CD4-positive, alpha-beta T cell (primary cell): ENCODE data around the gene CEP85L. TPM values are rescaled to one million over a fixed set of nuclear protein-coding genes. Genes with fewer than 3 reads are reported as not detected.
A peak's percentile ranks its signal among the peaks of the same experiment; 100 is the strongest.

Source experiments
- ATAC-seq: fragments of 200-7000 bp; cut with Tn5 transposase; one replicate; pipeline ENCODE4 v1.10.0; 2022; ENCODE audit warnings: mild to moderate bottlenecking; ENCODE audit not compliant: poor library complexity
- CTCF ChIA-PET: fragments of 350-600 bp; sonication (Branson Sonifier 250); formaldehyde crosslinking; loops from one replicate; lab custom pipeline; 2021; ENCODE audit warnings: antibody characterized with exemption, inconsistent platforms; lab: Charles Lee
- POLR2A ChIA-PET: fragments of 350-600 bp; sonication (Branson Sonifier 250); formaldehyde crosslinking; loops from one replicate; lab custom pipeline; 2021; ENCODE audit warnings: antibody characterized with exemption, inconsistent platforms; lab: Charles Lee
- DNase-seq, 14 experiments: peaks; one replicate each; pipeline ENCODE4 v3.0.0-alpha.2; 2013 to 2020; ENCODE audit warnings: mixed read lengths in 2 of 14
- H3K27ac ChIP-seq, 2 donors: one replicate each; pipeline versions ENCODE4 v1.5.1 to v1.7.0; 2013; ENCODE audit warnings: low read length in 2 of 2, low read depth in 1 of 2, mild to moderate bottlenecking in 1 of 2
- H3K27me3 ChIP-seq, 2 experiments: 1 replicate in 1 of 2; 2 replicates in 1 of 2; pipeline versions ENCODE4 v1.6.1 to v1.7.0; 2013; ENCODE audit warnings: low read length in 2 of 2, control low read depth in 1 of 2, mild to moderate bottlenecking in 1 of 2, moderate library complexity in 1 of 2; ENCODE audit not compliant: insufficient read depth in 2 of 2, control insufficient read depth in 1 of 2
- H3K36me3 ChIP-seq: one replicate; pipeline ENCODE4 v1.6.1; 2013; ENCODE audit warnings: low read length, control low read depth; ENCODE audit not compliant: insufficient read depth
- H3K4me1 ChIP-seq: one replicate; pipeline ENCODE4 v1.6.1; 2013; ENCODE audit warnings: low read length, control low read depth; ENCODE audit not compliant: insufficient read depth
- H3K4me3 ChIP-seq: one replicate; pipeline ENCODE4 v1.5.1; 2013; ENCODE audit warnings: mild to moderate bottlenecking, low read length, moderate library complexity
- H3K9me3 ChIP-seq, 2 experiments: 1 replicate in 1 of 2; 2 replicates in 1 of 2; pipeline versions ENCODE4 v1.6.1 to v1.7.0; 2013; ENCODE audit warnings: low read length in 2 of 2, mild to moderate bottlenecking in 2 of 2, control low read depth in 1 of 2, moderate library complexity in 1 of 2; ENCODE audit not compliant: control insufficient read depth in 1 of 2, insufficient read depth in 1 of 2
- H3K27ac Mint-ChIP-seq: one replicate; pipeline ENCODE4 v1.8.0; 2020; ENCODE audit warnings: mixed read lengths
- H3K27me3 Mint-ChIP-seq: one replicate; pipeline ENCODE4 v1.8.0; 2021; ENCODE audit warnings: mixed read lengths
- H3K36me3 Mint-ChIP-seq: one replicate; pipeline ENCODE4 v1.8.0; 2021; ENCODE audit warnings: low read depth, mixed read lengths
- H3K4me1 Mint-ChIP-seq: one replicate; pipeline ENCODE4 v1.8.0; 2021; ENCODE audit warnings: low read depth, mixed read lengths
- H3K4me3 Mint-ChIP-seq: one replicate; pipeline ENCODE4 v1.8.0; 2020; ENCODE audit warnings: mild to moderate bottlenecking, mixed read lengths
- H3K9me3 Mint-ChIP-seq: one replicate; pipeline ENCODE4 v1.8.0; 2020; ENCODE audit warnings: mixed read lengths
- intact Hi-C, 2 experiments: fragments of 100-400 bp; cut with DNase I in 1 of 2; cut with micrococcal nuclease in 1 of 2; formaldehyde crosslinking; loops; one replicate each; pipeline versions ENCODE4 v1.15.1 to v1.9.0; 2023 to 2025; cut with DNase I, micrococcal nuclease
- total RNA-seq, 174 experiments: library from RNA in 2 of 174; stranded (reverse) in 2 of 174; gene quantifications; one replicate each; pipeline ENCODE4 v1.2.3 and lab custom pipeline; 2021 to 2026
- TF ChIP-seq, protein P1 (sequence below): fragments of 200-600 bp; IDR thresholded peaks from one replicate; pipeline ENCODE4 v1.8.0; 2022; ENCODE audit warnings: antibody characterized with exemption, mild to moderate bottlenecking

The CEP85L gene
- total RNA-seq, 2 experiments from 2014 or later = 76.2 to 80.7 TPM

DNA sequence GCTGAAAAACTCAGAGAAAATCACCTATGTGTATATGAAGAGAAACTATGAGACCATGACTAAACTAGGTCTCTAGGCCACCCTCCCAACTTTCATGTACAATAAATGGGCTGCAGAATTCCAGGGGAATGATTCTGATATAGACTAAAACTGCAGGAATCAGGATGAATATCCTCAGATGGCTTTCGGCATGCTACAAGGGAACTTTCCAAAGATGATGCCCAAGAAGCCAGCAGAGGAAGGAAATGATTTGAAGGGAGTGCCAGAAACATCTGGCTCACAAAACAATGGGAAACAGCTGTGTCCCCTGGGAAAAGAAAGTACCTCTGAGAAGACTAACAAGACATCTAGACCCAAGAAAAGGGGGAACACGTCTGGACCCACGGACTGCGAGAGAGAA, 62.2 kb downstream of the CEP85L start:
- Histone ChIP-seq H3K4me1 (peaks cover 4% of the 10 kb centered on the region), H3K9me3 (no peaks in the 10 kb centered on the region), H3K27me3 (no peaks in the 10 kb centered on the region), H3K4me3 (no peak overlapping the region), H3K27ac (no peak overlapping the region), H3K36me3 (peaks cover 13% of the 10 kb centered on the region)
- no peaks in the 10 kb centered on the region for H3K9me3 Mint-ChIP-seq
- ATAC-seq (no peak), DNase-seq (no peak)
- peaks cover 78% of the 10 kb centered on the region for H3K4me1 Mint-ChIP-seq
- intact Hi-C loops = no loop called here
- ChIA-PET POLR2A (no interaction called here), CTCF (no interaction called here)
- no peaks in the 10 kb centered on the region for H3K27me3 Mint-ChIP-seq
- H3K36me3 Mint-ChIP-seq = peaks cover 90% of the 10 kb centered on the region
- peak overlapping the region; percentile 48 for H3K27ac Mint-ChIP-seq
- TF ChIP-seq, protein P1, sequence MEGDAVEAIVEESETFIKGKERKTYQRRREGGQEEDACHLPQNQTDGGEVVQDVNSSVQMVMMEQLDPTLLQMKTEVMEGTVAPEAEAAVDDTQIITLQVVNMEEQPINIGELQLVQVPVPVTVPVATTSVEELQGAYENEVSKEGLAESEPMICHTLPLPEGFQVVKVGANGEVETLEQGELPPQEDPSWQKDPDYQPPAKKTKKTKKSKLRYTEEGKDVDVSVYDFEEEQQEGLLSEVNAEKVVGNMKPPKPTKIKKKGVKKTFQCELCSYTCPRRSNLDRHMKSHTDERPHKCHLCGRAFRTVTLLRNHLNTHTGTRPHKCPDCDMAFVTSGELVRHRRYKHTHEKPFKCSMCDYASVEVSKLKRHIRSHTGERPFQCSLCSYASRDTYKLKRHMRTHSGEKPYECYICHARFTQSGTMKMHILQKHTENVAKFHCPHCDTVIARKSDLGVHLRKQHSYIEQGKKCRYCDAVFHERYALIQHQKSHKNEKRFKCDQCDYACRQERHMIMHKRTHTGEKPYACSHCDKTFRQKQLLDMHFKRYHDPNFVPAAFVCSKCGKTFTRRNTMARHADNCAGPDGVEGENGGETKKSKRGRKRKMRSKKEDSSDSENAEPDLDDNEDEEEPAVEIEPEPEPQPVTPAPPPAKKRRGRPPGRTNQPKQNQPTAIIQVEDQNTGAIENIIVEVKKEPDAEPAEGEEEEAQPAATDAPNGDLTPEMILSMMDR = no peak
- H3K4me3 Mint-ChIP-seq = no peak overlapping the region

DNA sequence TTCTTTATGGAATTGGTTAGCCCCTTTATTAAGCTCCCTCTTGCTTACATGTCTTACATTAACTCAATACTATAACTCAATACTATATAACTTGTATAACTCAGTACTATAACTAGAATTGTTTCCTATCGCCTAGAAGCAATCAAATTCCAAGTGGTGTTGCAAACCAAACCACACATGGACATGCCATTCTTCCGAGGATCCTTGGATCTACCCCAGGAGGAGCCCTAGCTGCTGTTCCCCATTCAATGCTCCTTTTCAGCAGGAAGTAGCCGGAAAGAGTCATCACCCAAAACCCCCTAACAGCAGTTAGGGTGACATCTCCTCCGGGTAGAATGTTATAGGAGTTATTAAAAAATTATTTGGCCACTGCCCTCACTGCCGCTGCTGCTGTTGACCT, 62.8 kb downstream of the CEP85L start:
- no peak for ATAC-seq
- Histone ChIP-seq H3K4me3 (no peak overlapping the region), H3K27me3 (no peaks in the 10 kb centered on the region), H3K27ac (no peak overlapping the region), H3K36me3 (peaks cover 13% of the 10 kb centered on the region), H3K9me3 (no peaks in the 10 kb centered on the region), H3K4me1 (peaks cover 4% of the 10 kb centered on the region)
- peaks cover 90% of the 10 kb centered on the region for H3K36me3 Mint-ChIP-seq
- POLR2A ChIA-PET = no interaction called here
- peak overlapping the region; percentile 48 for H3K27ac Mint-ChIP-seq
- no peak overlapping the region for H3K4me3 Mint-ChIP-seq
- no peaks in the 10 kb centered on the region for H3K9me3 Mint-ChIP-seq
- DNase-seq = no peak
- peaks cover 72% of the 10 kb centered on the region for H3K4me1 Mint-ChIP-seq
- TF ChIP-seq, protein P1 = no peak
- no peaks in the 10 kb centered on the region for H3K27me3 Mint-ChIP-seq
- intact Hi-C loops = no loop called here
- CTCF ChIA-PET = no interaction called here

DNA sequence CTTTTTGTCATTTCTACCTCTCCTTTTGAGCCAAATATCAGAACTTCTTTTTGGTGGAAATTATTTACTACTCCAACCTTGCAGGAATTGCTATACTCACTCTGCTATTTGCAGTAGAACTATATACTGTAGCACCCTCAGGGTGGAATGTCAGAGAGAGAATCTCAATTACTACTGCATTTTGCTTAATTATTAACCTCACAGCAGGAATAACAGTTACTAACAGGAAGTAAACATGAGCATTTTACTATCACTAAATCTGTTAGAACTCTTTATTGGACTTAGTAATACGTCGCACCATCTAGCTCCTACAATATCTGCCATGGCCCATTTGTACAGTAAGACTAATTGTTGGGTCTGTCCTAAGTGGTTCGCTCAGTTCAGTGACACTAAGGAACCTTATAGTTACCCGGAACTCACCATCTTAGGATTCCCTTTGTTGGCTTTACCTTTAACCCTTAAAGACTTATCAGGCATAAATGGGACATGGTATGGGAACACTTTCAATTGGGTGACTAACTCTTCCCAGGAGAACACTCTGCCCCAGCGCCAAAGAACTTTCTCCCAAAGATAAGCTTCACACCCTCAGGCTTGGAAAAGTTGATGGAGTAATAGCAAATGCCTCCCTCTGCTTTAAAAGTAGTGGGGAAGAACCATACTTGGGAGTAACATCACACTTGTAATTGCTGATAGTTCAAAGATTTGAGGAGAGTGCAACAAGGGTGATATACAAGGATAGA, 64.5 kb downstream of the CEP85L start:
- Histone ChIP-seq H3K4me3 (no peak overlapping the region), H3K27ac (no peak overlapping the region), H3K4me1 (peaks cover 4% of the 10 kb centered on the region), H3K9me3 (peaks cover 0 to 4% of the 10 kb centered on the region in 2 experiments), H3K27me3 (no peaks in the 10 kb centered on the region), H3K36me3 (peaks cover 23% of the 10 kb centered on the region)
- no peaks in the 10 kb centered on the region for H3K27me3 Mint-ChIP-seq
- H3K4me1 Mint-ChIP-seq = peaks cover 61% of the 10 kb centered on the region
- ChIA-PET CTCF (interaction anchor here (0.6 kb wide), 1 partner anchor 21 kb away, joined by 3 read pairs; no protein-coding TSS in a partner anchor), POLR2A (no interaction called here)
- ATAC-seq = no peak
- no peaks in the 10 kb centered on the region for H3K9me3 Mint-ChIP-seq
- H3K4me3 Mint-ChIP-seq = no peak overlapping the region
- DNase-seq = no peak
- H3K27ac Mint-ChIP-seq = peak overlapping the region; percentile 41
- intact Hi-C loops = no loop called here
- peaks cover 94% of the 10 kb centered on the region for H3K36me3 Mint-ChIP-seq
- TF ChIP-seq, protein P1 = no peak
